Ishikawa (cell line): ENCODE results near the gene CLRN3.

Source experiments
- CEBPB ChIP-seq: IDR thresholded peaks from 2 replicates; pipeline ENCODE4 v1.6.1; 2012
- CREB1 ChIP-seq: IDR thresholded peaks from 2 replicates; pipeline ENCODE4 v1.6.1; 2012; ENCODE audit warnings: low read depth
- EGR1 ChIP-seq: IDR thresholded peaks from 2 replicates; pipeline ENCODE4 v1.6.1; 2012
- EP300 ChIP-seq: IDR thresholded peaks from 2 replicates; pipeline ENCODE4 v1.6.1; 2012; ENCODE audit warnings: borderline replicate concordance
- FOXM1 ChIP-seq: IDR thresholded peaks from 2 replicates; pipeline ENCODE4 v1.6.1; 2012; ENCODE audit warnings: low read depth, borderline replicate concordance
- NFIC ChIP-seq: IDR thresholded peaks from 2 replicates; pipeline ENCODE4 v1.6.1; 2012
- RAD21 ChIP-seq: IDR thresholded peaks from 2 replicates; pipeline ENCODE4 v1.6.1; 2012; ENCODE audit warnings: low read depth
- REST ChIP-seq: IDR thresholded peaks from 2 replicates; pipeline ENCODE4 v1.6.1; 2012; ENCODE audit warnings: low read depth, mild to moderate bottlenecking
- TAF1 ChIP-seq: IDR thresholded peaks from 2 replicates; pipeline ENCODE4 v1.6.1; 2012; ENCODE audit warnings: low read depth, mild to moderate bottlenecking
- TCF12 ChIP-seq: IDR thresholded peaks from 2 replicates; pipeline ENCODE4 v1.6.1; 2012; ENCODE audit warnings: low read depth
- TEAD4 ChIP-seq: IDR thresholded peaks from 2 replicates; pipeline ENCODE4 v1.6.1; 2012
- USF1 ChIP-seq: IDR thresholded peaks from 2 replicates; pipeline ENCODE4 v1.6.1; 2012
- YY1 ChIP-seq: IDR thresholded peaks from 2 replicates; pipeline ENCODE4 v1.6.1; 2012; ENCODE audit warnings: low read depth
- ZBTB7A ChIP-seq: IDR thresholded peaks from 2 replicates; pipeline ENCODE4 v1.6.1; 2012; ENCODE audit warnings: low read depth
- TF ChIP-seq, protein P1 (sequence below): IDR thresholded peaks from 2 replicates; pipeline ENCODE4 v1.6.1; 2012

Gene CLRN3

GRCh38 chr10:127877699-127878098 lies 15.0 kb downstream of the CLRN3 start:
- TF ChIP-seq EGR1 = no peak
- TF ChIP-seq EP300 = no peak
- TF ChIP-seq USF1 = no peak
- no peak for TF ChIP-seq TAF1
- no peak for TF ChIP-seq FOXM1
- no peak for TF ChIP-seq CREB1
- no peak for TF ChIP-seq CEBPB
- TF ChIP-seq, protein P1, sequence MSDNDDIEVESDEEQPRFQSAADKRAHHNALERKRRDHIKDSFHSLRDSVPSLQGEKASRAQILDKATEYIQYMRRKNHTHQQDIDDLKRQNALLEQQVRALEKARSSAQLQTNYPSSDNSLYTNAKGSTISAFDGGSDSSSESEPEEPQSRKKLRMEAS = no peak
- TF ChIP-seq ZBTB7A = no peak
- TF ChIP-seq NFIC = no peak
- no peak for TF ChIP-seq REST
- TF ChIP-seq RAD21 = no peak
- no peak for TF ChIP-seq TCF12
- TF ChIP-seq TEAD4 = no peak
- TF ChIP-seq YY1 = no peak

DNA sequence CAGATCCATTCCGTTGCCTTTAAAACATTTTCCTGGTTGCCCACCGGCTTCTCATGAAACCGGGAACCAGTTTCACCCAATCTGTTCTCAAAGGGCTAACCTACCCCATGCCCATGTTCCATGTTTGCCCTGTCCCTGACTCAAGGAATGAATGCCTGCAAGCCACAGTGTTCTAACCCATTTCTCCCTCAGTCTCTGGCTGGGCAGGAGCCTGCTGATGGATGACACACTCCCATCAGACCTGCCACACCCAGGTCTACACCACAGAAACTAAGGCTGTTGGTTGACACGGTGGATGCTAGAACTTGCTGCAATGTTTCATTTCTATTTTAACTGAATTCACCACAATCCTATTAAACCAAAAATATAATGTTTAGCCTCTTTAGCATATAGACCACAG lies 15.6 kb downstream of the CLRN3 start:
- TF ChIP-seq CEBPB (no peak), TCF12 (no peak), FOXM1 (no peak), EGR1 (no peak), REST (no peak), TAF1 (no peak), RAD21 (no peak), ZBTB7A (no peak), CREB1 (no peak), YY1 (no peak), NFIC (no peak), TEAD4 (no peak), EP300 (no peak), USF1 (no peak)
- TF ChIP-seq, protein P1 = no peak

GRCh38 chr10:127875916-127876315 lies 16.8 kb downstream of the CLRN3 start:
- no peak for TF ChIP-seq CREB1
- no peak for TF ChIP-seq TCF12
- no peak for TF ChIP-seq REST
- no peak for TF ChIP-seq EP300

DNA sequence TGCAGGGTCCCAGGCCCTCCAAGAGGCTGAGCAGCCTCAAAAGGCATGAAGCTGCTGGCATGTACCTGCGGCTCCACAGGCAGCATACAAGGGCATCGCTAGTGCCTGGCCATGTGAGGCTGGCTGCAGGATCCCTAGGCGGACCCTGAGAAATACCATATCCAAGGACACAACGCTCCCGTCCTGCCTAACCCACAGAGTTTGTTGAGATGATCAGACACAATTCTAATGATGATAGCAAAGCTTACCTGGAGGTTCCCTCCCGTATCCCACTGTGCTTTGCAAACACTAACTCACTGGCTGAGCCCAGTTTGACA lies 17.3 kb downstream of the CLRN3 start:
- TF ChIP-seq CREB1 = no peak
- no peak for TF ChIP-seq CEBPB
- no peak for TF ChIP-seq EGR1
- no peak for TF ChIP-seq FOXM1
- TF ChIP-seq, protein P1 = no peak
- no peak for TF ChIP-seq RAD21
- TF ChIP-seq TAF1 = no peak
- TF ChIP-seq ZBTB7A = no peak
- no peak for TF ChIP-seq USF1
- TF ChIP-seq NFIC = no peak
- TF ChIP-seq TEAD4 = no peak
- TF ChIP-seq TCF12 = no peak
- TF ChIP-seq EP300 = no peak
- no peak for TF ChIP-seq YY1
- no peak for TF ChIP-seq REST
